Right lobe of liver (tissue), 4 donors: ENCODE measurements around the gene SSPN.

Experiments used
- CTCF ChIP-seq, 4 donors: fragments of 200-600 bp in 3 of 4; fragments of 450-650 bp in 1 of 4; IDR thresholded peaks; one replicate each; pipeline versions ENCODE4 v1.5.1 to v1.8.0; 2016 to 2022; ENCODE audit warnings: antibody characterized with exemption in 4 of 4, mild to moderate bottlenecking in 2 of 4
- POLR2A ChIP-seq: fragments of 450-650 bp; IDR thresholded peaks from one replicate; pipeline ENCODE4 v1.6.1; 2017; ENCODE audit warnings: antibody characterized with exemption, mild to moderate bottlenecking
- donor health status: DM: no; HTN: no; CAD: no.
- donor health status: DM: no; HTN: no; CAD: no.
- donor health status: DM: no; HTN: yes; CAD: no.

DNA sequence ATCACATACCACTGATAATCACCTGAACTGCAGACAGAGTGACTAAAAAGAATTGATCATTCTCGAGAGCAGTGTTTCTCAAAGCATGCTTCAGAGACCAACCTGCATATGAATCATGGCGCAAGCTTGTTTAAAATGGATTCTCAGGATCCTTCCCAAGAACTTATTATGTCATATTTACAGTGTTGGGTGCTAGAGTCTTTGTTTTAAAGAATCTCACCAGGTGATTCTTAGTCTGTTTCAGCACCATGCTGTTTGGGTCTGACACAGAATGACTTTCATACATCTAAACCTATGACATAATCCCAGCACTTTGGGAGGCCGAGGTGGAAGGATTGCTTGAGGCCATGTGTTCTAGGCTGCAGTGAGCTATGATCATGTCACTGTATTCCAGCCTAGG lies 31.3 kb upstream of the SSPN start:
- TF ChIP-seq CTCF (IDR thresholded peaks at IDR 0.05) (no peak), POLR2A (no peak)
